ENCODE data around the gene ZDHHC3. TPM values are rescaled to one million over a fixed set of nuclear protein-coding genes. Genes with fewer than 3 reads are reported as not detected.
"Not testable (repeated sequence)": the region's sequence is repeated elsewhere in the genome, so short reads cannot be mapped to it uniquely, and the experiment has no call there.

The ZDHHC3 gene
- total RNA-seq, 1 experiment from 2014 or later, result 27.4 TPM

GRCh38 chr3:44968447-44968858, 7.5 kb downstream of the ZDHHC3 start:
- no peak for DNase-seq (ENCODE audit: extremely low read depth, low read depth)

- no peak for DNase-seq (ENCODE audit: extremely low read depth, low read depth)
Measured at GRCh38 chr3:44966795-44967278, 9.1 kb downstream of the ZDHHC3 start.

GRCh38 chr3:44965165-44965564, 10.8 kb downstream of the ZDHHC3 start:
- no peak for DNase-seq (ENCODE audit: extremely low read depth, low read depth)

- no peak for DNase-seq (ENCODE audit: extremely low read depth, low read depth)
Measured at GRCh38 chr3:44963571-44964325, 12.2 kb downstream of the ZDHHC3 start.

DNA sequence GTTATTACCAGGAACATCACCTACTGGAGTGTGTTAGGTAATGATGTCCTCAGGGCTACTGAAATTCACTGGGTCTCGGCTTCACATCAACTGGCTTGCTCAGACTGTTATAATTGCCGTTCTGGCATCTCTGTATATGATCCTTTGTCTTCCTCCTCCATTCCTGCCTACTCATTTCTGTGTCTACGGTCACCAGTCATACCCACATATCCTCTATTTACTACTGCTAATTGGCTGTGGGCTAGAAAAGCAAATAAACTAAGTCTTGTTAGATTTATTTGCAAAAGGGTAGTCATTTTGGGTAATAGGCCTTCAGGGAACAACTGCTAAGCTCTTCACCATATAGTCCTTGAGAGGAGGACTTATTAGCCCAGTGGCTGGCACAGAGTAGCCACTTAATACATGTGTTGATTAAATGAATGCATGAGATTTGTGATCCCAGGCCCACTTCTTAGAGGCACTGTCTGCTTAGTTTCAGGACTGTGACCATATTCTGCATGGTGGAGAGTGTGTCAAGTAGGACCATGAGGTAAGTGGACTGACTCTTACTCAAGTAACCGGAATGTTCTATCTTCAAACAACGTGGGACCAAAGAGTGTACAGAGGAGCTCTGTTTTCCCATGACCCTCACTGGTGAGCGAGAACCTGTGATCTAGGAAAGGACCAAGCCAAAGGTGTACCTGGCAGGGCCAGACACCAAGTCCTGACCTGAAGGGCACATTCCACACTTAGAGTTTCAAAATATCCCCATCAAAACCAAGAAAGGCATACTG, 13.2 kb downstream of the ZDHHC3 start:
- no peak for DNase-seq (ENCODE audit: extremely low read depth, low read depth)

GRCh38 chr3:44961888-44962287, 14.1 kb downstream of the ZDHHC3 start:
- no peak for DNase-seq (ENCODE audit: extremely low read depth, low read depth)

GRCh38 chr3:44960387-44961026, 15.5 kb downstream of the ZDHHC3 start:
- DNase-seq (ENCODE audit: extremely low read depth, low read depth), result no peak

- DNase-seq (ENCODE audit: extremely low read depth, low read depth), result no peak
Measured at GRCh38 chr3:44958386-44958785, 17.6 kb downstream of the ZDHHC3 start.

DNA sequence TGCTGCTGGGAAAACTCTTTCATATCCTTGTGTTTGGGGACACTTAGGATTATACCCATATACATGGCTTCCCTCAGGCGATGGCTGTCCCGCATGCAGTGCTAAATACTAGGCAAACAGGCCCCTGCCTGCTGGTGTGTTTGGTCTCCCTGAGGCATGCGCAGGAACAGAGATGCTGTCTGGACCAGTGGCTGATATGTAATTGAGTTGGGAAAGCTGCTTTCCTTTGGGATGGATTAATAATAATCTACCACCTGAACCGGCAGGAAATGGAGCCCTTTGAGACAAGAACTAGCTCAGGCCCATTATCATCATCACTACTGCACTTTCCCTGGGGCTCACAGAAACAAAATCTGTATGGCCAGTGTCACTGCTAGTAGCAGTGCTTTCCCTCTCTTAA, 18.0 kb downstream of the ZDHHC3 start:
- DNase-seq (ENCODE audit: extremely low read depth, low read depth), result no peak

DNA sequence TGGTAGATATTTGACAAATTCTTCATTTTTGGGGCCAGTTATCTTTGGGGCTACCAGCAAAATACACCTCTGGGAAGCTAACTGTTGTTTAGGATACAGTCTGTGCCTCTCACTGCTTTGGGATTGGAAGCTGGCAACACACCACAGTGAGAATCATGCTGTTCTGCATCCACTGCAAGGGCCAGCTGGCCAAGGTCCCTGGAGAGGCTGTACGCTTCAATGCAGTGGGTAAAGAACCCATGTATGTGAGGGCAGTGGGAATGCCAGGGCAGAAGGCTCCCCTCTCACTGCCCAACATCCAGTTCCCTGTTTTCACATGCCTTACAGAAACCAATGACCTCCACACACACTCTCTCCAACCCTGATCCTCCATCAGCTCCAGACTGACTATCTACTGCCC, 20.1 kb downstream of the ZDHHC3 start:
- no peak for DNase-seq (ENCODE audit: extremely low read depth, low read depth)

GRCh38 chr3:44954962-44955361, 21.0 kb downstream of the ZDHHC3 start:
- DNase-seq (ENCODE audit: extremely low read depth, low read depth), result no peak

GRCh38 chr3:44954304-44954703, 21.7 kb downstream of the ZDHHC3 start:
- DNase-seq (ENCODE audit: extremely low read depth, low read depth), result no peak

- no peak for DNase-seq (ENCODE audit: extremely low read depth, low read depth)
Measured at GRCh38 chr3:44952689-44953088, 23.3 kb downstream of the ZDHHC3 start.

DNA sequence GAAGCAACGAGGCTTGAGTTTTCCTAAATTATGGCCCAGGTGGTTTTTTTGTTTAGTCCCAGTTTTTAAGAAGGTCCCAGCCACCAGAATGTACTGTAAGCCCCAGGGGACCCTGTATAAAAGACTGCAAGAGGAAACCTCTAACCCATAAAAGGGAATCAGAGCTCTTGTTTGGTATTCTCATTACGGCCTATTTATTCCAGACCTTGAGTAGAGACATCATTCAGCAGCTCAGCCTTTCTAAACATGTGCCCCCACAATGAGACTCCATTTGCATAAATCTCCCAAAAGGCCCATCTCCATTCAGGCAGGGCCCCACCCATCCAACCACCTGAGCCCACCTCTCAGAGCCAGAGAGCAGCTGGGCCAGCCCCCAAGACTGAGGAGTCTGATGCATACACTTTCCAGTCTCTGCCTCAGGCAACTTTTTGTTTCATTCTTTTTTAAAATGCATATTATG, 25.7 kb downstream of the ZDHHC3 start:
- no peak for DNase-seq (ENCODE audit: extremely low read depth, low read depth)

- DNase-seq (ENCODE audit: extremely low read depth, low read depth), result not testable (repeated sequence)
Measured at GRCh38 chr3:44949770-44950169, 26.2 kb downstream of the ZDHHC3 start.

GRCh38 chr3:44948239-44948638, 27.7 kb downstream of the ZDHHC3 start:
- no peak for DNase-seq (ENCODE audit: extremely low read depth, low read depth)

GRCh38 chr3:44942202-44942921, 33.6 kb downstream of the ZDHHC3 start:
- no peak for DNase-seq (ENCODE audit: extremely low read depth, low read depth)

DNA sequence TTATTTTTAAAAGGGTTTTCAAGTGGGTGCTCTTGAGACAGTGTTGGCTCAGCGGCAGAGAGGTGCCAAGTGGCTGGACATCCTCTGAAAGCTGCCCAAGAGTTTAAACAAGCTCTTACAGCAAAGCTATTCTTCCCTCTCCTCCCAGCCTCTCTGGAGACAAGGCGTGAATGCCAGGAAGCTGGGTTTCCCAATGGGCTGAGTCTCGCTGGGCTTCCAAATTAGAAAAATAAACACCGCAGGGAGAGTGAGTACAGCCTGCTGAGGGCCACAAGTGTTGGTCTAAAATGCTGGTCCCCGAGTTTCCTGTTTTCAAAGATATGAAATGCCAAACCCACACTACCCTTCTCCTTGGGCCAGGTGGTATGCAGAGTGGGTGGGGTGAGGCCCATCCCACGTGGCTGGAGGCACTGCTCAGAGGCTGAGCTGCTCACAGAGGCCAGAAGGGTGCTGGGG, 36.4 kb downstream of the ZDHHC3 start:
- DNase-seq (ENCODE audit: extremely low read depth, low read depth), result no peak

GRCh38 chr3:44932986-44933944, 42.7 kb downstream of the ZDHHC3 start:
- DNase-seq (ENCODE audit: extremely low read depth, low read depth), result no peak
